GM12872 (cell line): Measurements from ENCODE around the gene RAB26.

ENCODE experiments used
- TF ChIP-seq, protein P1 (sequence below): IDR thresholded peaks from 3 replicates; pipeline ENCODE4 v1.5.1; 2011; ENCODE audit warnings: low read depth, mild to moderate bottlenecking, low read length, moderate library complexity; ENCODE audit not compliant: insufficient read depth

RAB26 gene

DNA sequence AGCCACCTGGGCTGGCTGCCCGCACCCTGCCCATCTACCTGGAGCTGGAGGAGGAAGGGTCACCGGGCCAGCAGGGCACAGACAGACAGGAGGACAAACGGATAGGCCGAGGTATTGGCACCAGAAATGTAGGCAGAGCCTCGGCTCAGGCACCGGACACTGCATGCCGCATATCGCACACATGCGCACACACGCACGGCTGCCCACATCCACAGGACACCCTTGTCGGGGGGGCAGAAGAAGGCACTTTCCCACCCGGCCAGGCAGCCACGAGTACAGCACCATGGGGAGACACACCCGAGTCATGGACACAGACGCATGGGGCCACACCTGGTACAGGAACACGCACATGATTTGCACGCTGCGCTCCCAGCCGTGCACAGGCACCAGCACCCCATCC, 33.5 kb downstream of the RAB26 start:
- TF ChIP-seq, protein P1, sequence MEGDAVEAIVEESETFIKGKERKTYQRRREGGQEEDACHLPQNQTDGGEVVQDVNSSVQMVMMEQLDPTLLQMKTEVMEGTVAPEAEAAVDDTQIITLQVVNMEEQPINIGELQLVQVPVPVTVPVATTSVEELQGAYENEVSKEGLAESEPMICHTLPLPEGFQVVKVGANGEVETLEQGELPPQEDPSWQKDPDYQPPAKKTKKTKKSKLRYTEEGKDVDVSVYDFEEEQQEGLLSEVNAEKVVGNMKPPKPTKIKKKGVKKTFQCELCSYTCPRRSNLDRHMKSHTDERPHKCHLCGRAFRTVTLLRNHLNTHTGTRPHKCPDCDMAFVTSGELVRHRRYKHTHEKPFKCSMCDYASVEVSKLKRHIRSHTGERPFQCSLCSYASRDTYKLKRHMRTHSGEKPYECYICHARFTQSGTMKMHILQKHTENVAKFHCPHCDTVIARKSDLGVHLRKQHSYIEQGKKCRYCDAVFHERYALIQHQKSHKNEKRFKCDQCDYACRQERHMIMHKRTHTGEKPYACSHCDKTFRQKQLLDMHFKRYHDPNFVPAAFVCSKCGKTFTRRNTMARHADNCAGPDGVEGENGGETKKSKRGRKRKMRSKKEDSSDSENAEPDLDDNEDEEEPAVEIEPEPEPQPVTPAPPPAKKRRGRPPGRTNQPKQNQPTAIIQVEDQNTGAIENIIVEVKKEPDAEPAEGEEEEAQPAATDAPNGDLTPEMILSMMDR: no peak

DNA sequence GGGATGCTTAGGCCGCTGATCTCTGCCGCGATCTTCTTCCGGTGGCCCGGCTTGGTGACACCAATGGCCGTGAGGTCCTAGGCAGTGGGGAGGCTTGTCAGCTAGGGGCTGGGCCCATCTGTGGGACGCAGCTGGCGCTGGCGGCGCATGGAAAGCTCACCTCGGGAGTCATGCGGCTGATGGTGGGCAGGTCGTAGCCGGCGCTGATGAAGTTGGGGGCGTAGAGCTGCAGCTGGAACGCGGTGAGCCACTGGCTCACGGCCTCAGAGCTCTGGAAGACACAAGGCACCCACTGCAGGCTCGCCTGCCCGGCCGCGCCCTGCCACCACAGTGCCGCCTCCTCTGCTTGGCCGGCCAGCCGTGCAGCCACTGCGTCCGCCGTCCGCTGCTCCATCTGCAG, 35.2 kb downstream of the RAB26 start:
- TF ChIP-seq, protein P1: no peak

DNA sequence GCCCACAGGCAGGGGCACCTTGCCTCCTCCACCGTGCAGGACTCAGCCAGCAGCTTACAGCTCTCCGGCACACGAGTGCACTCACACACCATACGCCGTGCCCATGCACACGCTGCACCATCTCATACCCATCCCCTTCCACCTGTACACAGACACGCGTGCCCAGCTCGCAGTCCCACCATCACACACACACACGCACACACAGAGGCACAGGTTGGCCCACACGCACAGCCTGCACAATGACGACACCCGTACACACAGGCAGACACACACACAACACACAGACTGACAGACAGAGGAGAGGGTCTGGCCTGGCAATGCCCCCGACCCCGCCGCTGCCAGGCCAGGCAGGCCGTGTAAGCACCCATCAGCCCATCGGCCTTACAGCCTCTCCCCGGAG, 35.9 kb downstream of the RAB26 start:
- TF ChIP-seq, protein P1: no peak

DNA sequence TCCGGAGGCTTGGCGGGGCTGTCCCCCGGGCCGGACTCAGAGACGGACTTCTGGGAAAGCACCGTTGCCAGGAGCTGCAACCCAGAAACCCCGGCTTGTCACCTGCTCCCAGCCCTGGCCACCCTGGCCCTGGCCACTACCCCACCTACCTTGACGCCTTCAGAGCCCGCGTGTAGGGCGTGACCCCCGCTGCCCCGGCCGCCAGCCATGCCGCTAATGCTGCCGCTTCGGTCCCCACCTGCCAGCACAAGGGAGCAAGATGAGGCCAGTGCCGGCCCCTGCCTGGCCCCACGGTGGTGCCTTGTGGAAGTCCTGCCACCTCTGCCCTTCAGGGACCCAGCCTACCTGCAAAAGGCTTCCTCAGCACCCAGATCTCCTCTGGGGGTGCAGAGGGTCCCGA, 36.5 kb downstream of the RAB26 start:
- TF ChIP-seq, protein P1: no peak

DNA sequence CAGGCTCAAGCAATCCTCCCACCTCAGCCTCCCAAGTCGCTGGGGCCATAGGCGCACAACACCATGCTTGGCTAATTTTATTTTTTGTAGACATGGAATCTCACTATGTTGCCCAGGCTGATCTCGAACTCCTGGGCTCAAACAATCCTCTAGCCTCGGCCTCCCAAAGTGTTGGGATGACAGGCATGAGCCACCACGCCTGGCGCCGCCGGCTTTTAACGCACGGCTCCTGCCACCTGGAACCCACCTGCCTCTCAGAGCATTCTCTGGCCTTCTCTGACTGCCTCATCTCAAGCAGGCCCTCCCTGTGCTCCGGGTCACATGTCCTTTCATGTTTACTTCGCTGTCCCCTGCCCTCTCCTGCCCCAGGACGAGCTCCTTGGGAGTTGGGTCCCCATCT, 37.6 kb downstream of the RAB26 start:
- TF ChIP-seq, protein P1: no peak

DNA sequence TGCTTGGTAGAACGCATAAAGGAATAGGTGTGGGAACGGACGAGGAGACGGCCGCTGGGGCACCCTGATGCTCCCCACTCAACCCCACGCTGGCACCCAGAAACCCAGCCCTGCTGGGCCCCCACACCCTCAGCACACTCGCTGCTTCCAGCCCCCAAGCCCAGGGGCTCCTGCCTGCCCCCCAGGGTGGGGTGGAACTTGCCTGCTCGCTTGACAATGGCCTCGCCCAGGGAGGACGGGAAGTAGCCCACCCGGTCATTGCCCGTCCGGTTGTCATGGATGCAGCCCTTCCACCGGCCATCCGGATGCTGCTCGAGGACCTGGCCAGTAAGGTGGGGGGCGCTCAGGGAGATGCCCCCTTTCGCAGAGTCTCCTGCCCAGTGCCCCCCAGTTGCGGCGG, 38.1 kb downstream of the RAB26 start:
- TF ChIP-seq, protein P1: no peak

DNA sequence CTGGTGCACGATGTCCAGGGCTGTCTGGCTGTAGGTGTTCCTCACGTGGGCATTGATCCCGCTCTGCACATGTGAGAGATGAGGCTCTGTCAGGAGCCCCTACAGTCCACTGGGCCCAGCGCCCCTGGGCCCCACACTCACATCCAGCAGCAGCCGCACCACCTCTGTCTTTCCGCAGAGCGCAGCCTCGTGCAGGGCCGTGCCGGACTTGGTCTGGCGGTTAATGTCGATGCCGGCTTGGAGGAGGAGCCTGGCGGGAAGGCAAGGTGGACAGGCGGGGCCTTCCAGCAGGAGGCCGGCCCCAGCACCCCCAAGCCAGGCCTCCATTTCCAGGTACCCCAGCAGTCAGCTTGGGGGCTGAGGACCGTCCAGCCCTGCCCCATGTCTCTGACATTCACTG, 38.8 kb downstream of the RAB26 start:
- TF ChIP-seq, protein P1: no peak

DNA sequence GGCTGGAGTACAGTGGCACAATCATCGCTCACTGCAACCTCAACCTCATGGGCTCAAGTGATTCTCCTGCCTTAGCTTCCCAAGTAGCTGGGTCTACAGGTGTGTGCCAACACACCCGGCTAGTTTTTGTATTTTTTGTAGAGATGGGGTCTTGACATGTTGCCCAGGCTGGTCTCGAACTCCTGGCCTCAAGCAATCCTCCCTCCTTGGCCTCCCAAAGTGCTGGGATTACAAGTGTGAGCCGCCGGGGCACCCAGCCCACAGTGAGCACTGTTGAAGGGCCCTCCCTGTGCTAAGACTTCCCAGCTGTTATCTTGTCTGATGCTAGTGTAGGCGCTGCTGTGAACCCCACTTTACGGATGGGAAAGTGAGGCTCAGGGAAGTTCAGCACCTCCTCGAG, 40.0 kb downstream of the RAB26 start:
- TF ChIP-seq, protein P1: no peak
